Hepatocyte (in vitro differentiated cells): Measurements from ENCODE around the gene R3HDML. TPM values are rescaled to one million over a fixed set of nuclear protein-coding genes. Genes with fewer than 3 reads are reported as not detected.

Source experiments
- DNase-seq: peaks from one replicate; pipeline ENCODE4 v3.0.0-alpha.2; 2016; ENCODE audit warnings: low spot score
- H2AFZ ChIP-seq: fragments of 200-600 bp; sonication (generic); 2 replicates; pipeline ENCODE4 v1.6.0; 2016; ENCODE audit warnings: antibody characterized with exemption, mild to moderate bottlenecking
- H3K27ac ChIP-seq: fragments of 200-600 bp; sonication (generic); 2 replicates; pipeline ENCODE4 v1.5.1; 2016; ENCODE audit warnings: mild to moderate bottlenecking
- H3K27me3 ChIP-seq: fragments of 200-600 bp; sonication (generic); 2 replicates; pipeline ENCODE4 v1.6.1; 2016
- H3K36me3 ChIP-seq: fragments of 200-600 bp; sonication (generic); replicated peaks from 2 replicates; pipeline ENCODE4 v1.5.1; 2016; ENCODE audit warnings: low read depth; ENCODE audit not compliant: insufficient read depth
- H3K4me1 ChIP-seq: fragments of 200-600 bp; sonication (generic); 2 replicates; pipeline ENCODE4 v1.5.1; 2016; ENCODE audit warnings: mild to moderate bottlenecking, moderate library complexity; ENCODE audit not compliant: insufficient read depth
- H3K4me2 ChIP-seq: fragments of 200-600 bp; sonication (generic); 2 replicates; pipeline ENCODE4 v1.6.0; 2016
- H3K4me3 ChIP-seq: fragments of 200-600 bp; sonication (generic); 2 replicates; pipeline ENCODE4 v1.5.1; 2016; ENCODE audit warnings: mild to moderate bottlenecking
- H3K79me2 ChIP-seq: fragments of 200-600 bp; sonication (generic); 2 replicates; pipeline ENCODE4 v1.6.0; 2017; ENCODE audit warnings: mild to moderate bottlenecking
- H3K9me2 ChIP-seq: fragments of 200-600 bp; sonication (generic); replicated peaks from 2 replicates; pipeline ENCODE4 v1.6.0; 2017; ENCODE audit warnings: mild to moderate bottlenecking; ENCODE audit not compliant: insufficient read depth
- H3K9me3 ChIP-seq: fragments of 200-600 bp; sonication (generic); 2 replicates; pipeline ENCODE4 v1.5.1; 2016; ENCODE audit warnings: low read depth, mild to moderate bottlenecking
- H4K20me1 ChIP-seq: fragments of 200-600 bp; sonication (generic); 2 replicates; pipeline ENCODE4 v1.6.0; 2016; ENCODE audit warnings: mild to moderate bottlenecking; ENCODE audit not compliant: insufficient read depth, poor library complexity, severe bottlenecking
- CTCF ChIP-seq: fragments of 200-600 bp; sonication (generic); IDR thresholded peaks from 2 replicates; pipeline ENCODE4 v1.5.1; 2016; ENCODE audit warnings: antibody characterized with exemption, mild to moderate bottlenecking; ENCODE audit not compliant: poor library complexity
- EZH2 ChIP-seq: fragments of 200-600 bp; sonication (generic); IDR thresholded peaks from 2 replicates; pipeline ENCODE4 v1.6.1; 2016; ENCODE audit warnings: antibody characterized with exemption, mild to moderate bottlenecking, borderline replicate concordance
- EZH2phosphoT487 ChIP-seq: fragments of 200-600 bp; sonication (generic); IDR thresholded peaks from one replicate; pipeline ENCODE4 v1.6.1; 2018; ENCODE audit warnings: antibody characterized with exemption, mild to moderate bottlenecking, low read depth, moderate library complexity; ENCODE audit not compliant: unreplicated experiment, severe bottlenecking
- WGBS: methylation state at CpG from one replicate; pipeline ENCODE4 v1.1.6; 2016; ENCODE audit warnings: low lambda C conversion rate; ENCODE audit errors: missing lambda C conversion rate; 5-methylcytosine and 5-hydroxymethylcytosine counted together
- polyA plus RNA-seq: library from polyadenylated mRNA; unstranded; fragments of >200 nt; fragmentation: Nextera tagmentation; extraction: Ambion mirVana; gene quantifications from 2 replicates; pipeline ENCODE4 v1.2.1, GENCODE V29; 2016
- total RNA-seq: library from RNA; depleted of rRNA; stranded (reverse); fragments of >200 nt; gene quantifications from 2 replicates; pipeline ENCODE4 v1.2.3, GENCODE V29; 2014

Gene R3HDML
- total and polyA plus RNA-seq, 2 experiments from 2014 or later, result 0.23 TPM; not detected in 1

DNA sequence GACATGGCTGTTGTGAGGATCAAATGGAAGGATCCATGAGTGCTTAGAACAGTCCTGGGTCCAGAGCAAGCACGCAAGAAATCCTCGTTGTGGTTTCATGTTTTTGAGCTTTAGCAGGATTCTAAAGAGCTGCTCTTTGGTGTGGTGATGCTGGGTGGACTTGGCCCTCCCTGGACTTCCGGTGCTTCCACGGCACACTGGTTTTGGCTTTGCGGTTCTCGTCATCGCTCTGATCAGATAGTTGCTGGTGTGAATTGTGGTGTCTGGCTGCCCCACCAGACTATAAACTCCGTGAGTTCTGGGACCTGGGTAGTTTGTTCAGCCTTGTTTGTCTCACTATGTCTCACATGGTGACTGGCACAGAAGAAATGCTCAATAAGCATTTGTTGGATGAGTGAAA is 21.9 kb downstream of the R3HDML start:
- H3K27ac ChIP-seq, result no peak overlapping the region
- 86% methylated on average over 8 of the region's 8 CpGs for WGBS
- no peak for TF ChIP-seq CTCF
- TF ChIP-seq EZH2phosphoT487, result no peak
- TF ChIP-seq EZH2, result no peak
- H4K20me1 ChIP-seq, result peaks cover 14% of the 10 kb centered on the region
- no peak overlapping the region for H3K4me3 ChIP-seq
- no peaks in the 10 kb centered on the region for H3K9me3 ChIP-seq
- H2AFZ ChIP-seq, result no peak overlapping the region
- no peak overlapping the region for H3K4me2 ChIP-seq
- no peaks in the 10 kb centered on the region for H3K9me2 ChIP-seq
- no peak for DNase-seq
- peaks cover 73% of the 10 kb centered on the region for H3K79me2 ChIP-seq
- no peaks in the 10 kb centered on the region for H3K27me3 ChIP-seq
- H3K4me1 ChIP-seq, result peaks cover 8% of the 10 kb centered on the region
- no peaks in the 10 kb centered on the region for H3K36me3 ChIP-seq

GRCh38 chr20:44360221-44360620 is 23.4 kb downstream of the R3HDML start:
- TF ChIP-seq EZH2, result no peak
- TF ChIP-seq EZH2phosphoT487, result no peak
- TF ChIP-seq CTCF, result no peak
- H3K4me3 ChIP-seq, result no peak overlapping the region
- H3K79me2 ChIP-seq, result peaks cover 88% of the 10 kb centered on the region
- peaks cover 14% of the 10 kb centered on the region for H4K20me1 ChIP-seq
- no peak for DNase-seq
- H3K9me3 ChIP-seq, result no peaks in the 10 kb centered on the region
- H3K4me2 ChIP-seq, result no peak overlapping the region
- H3K4me1 ChIP-seq, result peaks cover 8% of the 10 kb centered on the region
- no peaks in the 10 kb centered on the region for H3K9me2 ChIP-seq
- no peaks in the 10 kb centered on the region for H3K27me3 ChIP-seq
- H3K36me3 ChIP-seq, result no peaks in the 10 kb centered on the region
- no peak overlapping the region for H3K27ac ChIP-seq
- H2AFZ ChIP-seq, result no peak overlapping the region

GRCh38 chr20:44361021-44361420 is 24.2 kb downstream of the R3HDML start:
- no peak overlapping the region for H3K4me2 ChIP-seq
- TF ChIP-seq EZH2, result no peak
- no peaks in the 10 kb centered on the region for H3K9me2 ChIP-seq
- no peak for DNase-seq
- 83% methylated on average over 3 of the region's 3 CpGs for WGBS
- peaks cover 18% of the 10 kb centered on the region for H4K20me1 ChIP-seq
- H3K36me3 ChIP-seq, result no peaks in the 10 kb centered on the region
- H3K9me3 ChIP-seq, result no peaks in the 10 kb centered on the region
- peaks cover 94% of the 10 kb centered on the region for H3K79me2 ChIP-seq
- H3K4me1 ChIP-seq, result peaks cover 8% of the 10 kb centered on the region
- no peak overlapping the region for H3K4me3 ChIP-seq
- no peak overlapping the region for H3K27ac ChIP-seq
- H3K27me3 ChIP-seq, result no peaks in the 10 kb centered on the region
- no peak overlapping the region for H2AFZ ChIP-seq

- no peaks in the 10 kb centered on the region for H3K9me3 ChIP-seq
- TF ChIP-seq EZH2 (no peak), CTCF (no peak), EZH2phosphoT487 (no peak)
- H3K4me1 ChIP-seq, result peaks cover under 1% of the 10 kb centered on the region
- H3K79me2 ChIP-seq, result peaks cover 93% of the 10 kb centered on the region
- H3K36me3 ChIP-seq, result no peaks in the 10 kb centered on the region
- no peak overlapping the region for H3K4me2 ChIP-seq
- no peaks in the 10 kb centered on the region for H3K27me3 ChIP-seq
- no peak overlapping the region for H3K27ac ChIP-seq
- no peak overlapping the region for H2AFZ ChIP-seq
- H3K9me2 ChIP-seq, result no peaks in the 10 kb centered on the region
- DNase-seq, result no peak
- H3K4me3 ChIP-seq, result no peak overlapping the region
- 64% methylated on average over 4 of the region's 4 CpGs for WGBS
- peaks cover 21% of the 10 kb centered on the region for H4K20me1 ChIP-seq
Observed at GRCh38 chr20:44362466-44362940, 25.7 kb downstream of the R3HDML start.
